Amniotic stem cell (primary cell): ENCODE measurements around the gene CCPG1.
"Not testable (repeated sequence)": the region's sequence is repeated elsewhere in the genome, so short reads cannot be mapped to it uniquely, and the experiment has no call there.

Experiments
- DNase-seq: peaks from one replicate; lab custom pipeline; 2025; lab: John Stamatoyannopoulos, UW

CCPG1 gene, protein sequence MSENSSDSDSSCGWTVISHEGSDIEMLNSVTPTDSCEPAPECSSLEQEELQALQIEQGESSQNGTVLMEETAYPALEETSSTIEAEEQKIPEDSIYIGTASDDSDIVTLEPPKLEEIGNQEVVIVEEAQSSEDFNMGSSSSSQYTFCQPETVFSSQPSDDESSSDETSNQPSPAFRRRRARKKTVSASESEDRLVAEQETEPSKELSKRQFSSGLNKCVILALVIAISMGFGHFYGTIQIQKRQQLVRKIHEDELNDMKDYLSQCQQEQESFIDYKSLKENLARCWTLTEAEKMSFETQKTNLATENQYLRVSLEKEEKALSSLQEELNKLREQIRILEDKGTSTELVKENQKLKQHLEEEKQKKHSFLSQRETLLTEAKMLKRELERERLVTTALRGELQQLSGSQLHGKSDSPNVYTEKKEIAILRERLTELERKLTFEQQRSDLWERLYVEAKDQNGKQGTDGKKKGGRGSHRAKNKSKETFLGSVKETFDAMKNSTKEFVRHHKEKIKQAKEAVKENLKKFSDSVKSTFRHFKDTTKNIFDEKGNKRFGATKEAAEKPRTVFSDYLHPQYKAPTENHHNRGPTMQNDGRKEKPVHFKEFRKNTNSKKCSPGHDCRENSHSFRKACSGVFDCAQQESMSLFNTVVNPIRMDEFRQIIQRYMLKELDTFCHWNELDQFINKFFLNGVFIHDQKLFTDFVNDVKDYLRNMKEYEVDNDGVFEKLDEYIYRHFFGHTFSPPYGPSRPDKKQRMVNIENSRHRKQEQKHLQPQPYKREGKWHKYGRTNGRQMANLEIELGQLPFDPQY

DNA sequence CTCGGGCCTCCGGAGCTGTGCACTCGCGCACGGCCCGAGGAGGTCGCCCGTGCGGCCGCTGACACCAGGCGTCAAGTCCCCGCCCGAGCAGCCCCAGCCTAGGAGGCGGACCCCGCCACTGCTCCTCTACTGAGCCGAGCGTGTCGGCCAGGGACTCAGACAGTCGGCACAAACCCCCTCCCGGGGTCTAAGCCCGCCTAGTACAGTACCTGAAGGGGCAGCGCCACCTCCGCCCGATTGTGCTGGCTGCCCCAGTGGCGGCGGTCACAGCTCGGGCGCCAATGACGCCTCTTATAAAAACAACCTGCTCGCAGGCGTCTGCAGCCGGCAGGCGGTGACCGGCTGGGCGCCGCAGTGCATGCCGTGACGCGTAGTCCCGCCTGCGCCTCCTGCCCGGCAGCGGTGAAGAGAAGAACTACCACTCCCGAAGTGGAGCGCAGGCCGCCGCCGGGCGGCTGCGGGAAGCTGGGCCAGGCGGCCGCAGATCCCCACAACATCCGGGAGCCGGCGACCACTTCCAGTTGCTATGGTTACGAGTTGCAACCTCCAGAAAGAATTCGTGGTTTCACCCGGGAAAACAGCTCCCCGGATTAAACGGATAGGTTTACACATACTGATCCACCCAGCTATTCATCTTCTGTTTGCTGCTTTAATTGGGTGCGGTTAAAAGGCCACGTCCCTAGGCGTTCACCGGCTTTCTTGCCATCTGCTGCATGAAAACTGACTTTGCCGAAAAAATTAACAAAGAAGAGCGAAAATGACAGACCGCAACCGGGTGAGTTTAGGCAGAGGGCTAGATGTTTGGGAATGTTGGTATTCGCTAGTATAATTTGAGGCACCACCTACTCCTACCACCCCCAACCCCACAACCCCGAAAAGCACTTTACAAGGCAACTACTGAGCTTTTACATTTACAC is at the start of gene CCPG1, which contains the start of gene PIERCE2:
Gene CCPG1 (minus strand): TSS at position 348 of the 917 bp plus-strand sequence. CDS start 18,935 bp downstream, outside the sequence.
Gene PIERCE2 (plus strand): TSS at position 484 of the 917 bp plus-strand sequence. CDS start 274 bp downstream, at position 758.
- DNase-seq = peak; percentile 85

GRCh38 chr15:55457401-55458022 is 49.4 kb upstream of the CCPG1 start:
- no peak for DNase-seq

DNA sequence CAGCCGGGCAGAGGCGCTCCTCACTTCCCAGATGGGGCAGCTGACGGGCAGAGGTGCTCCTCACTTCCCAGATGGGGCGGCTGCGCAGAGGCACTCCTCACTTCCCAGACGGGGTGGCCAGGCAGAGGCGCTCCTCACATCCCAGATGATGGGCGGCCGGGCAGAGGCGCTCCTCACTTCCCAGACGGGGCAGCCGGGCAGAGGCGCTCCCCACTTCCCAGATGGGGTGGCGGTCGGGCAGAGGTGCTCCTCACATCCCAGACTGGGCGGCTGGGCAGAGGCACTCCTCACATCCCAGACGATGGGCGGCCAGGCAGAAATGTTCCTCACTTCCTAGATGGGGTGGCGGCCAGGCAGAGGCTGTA is 38.9 kb upstream of the CCPG1 start:
- not testable (repeated sequence) for DNase-seq

DNA sequence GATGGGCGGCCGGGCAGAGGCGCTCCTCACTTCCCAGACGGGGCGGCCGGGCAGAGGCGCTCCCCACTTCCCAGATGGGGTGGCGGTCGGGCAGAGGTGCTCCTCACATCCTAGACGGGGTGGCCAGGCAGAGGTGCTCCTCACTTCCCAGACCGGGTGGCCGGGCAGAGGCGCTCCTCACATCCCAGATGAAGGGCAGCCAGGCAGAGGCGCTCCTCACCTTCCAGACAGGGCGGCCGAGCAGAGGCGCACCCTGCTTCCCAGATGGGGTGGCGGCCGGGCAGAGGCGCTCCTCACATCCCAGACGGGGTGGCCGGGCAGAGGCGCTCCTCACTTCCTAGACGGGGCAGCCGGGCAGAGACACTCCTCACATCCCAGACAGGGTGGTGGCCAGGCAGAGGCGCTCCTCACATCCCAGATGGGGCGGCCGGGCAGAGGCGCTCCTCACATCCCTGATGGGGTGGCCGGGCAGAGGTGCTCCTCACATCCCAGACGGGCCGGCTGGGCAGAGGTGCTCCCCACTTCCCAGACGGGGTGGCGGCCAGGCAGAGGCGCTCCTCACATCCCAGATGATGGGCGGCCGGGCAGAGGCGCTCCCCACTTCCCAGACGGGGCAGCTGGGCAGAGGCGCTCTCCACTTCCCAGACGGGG is 38.3 kb upstream of the CCPG1 start:
- not testable (repeated sequence) for DNase-seq

GRCh38 chr15:55445936-55446335 is 37.8 kb upstream of the CCPG1 start:
- DNase-seq = not testable (repeated sequence)

DNA sequence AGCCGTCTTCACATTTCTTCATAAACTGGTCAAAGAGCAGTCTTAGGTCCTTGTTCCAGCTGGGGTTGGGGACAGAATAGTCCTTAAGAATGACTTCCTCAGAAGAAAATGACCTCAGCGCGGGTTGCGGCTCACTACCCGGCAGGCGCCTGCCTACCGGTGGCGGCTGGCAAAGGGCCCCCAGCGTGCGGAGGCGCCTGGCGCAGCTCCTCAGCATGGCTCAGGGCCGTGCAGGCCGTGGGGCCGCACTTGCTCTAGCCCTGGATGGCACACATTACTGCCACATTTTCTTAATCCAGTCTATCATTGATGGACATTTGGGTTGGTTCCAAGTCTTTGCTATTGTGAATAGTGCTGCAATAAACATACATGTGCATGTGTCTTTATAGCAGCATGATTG is 35.0 kb upstream of the CCPG1 start:
- not testable (repeated sequence) for DNase-seq

DNA sequence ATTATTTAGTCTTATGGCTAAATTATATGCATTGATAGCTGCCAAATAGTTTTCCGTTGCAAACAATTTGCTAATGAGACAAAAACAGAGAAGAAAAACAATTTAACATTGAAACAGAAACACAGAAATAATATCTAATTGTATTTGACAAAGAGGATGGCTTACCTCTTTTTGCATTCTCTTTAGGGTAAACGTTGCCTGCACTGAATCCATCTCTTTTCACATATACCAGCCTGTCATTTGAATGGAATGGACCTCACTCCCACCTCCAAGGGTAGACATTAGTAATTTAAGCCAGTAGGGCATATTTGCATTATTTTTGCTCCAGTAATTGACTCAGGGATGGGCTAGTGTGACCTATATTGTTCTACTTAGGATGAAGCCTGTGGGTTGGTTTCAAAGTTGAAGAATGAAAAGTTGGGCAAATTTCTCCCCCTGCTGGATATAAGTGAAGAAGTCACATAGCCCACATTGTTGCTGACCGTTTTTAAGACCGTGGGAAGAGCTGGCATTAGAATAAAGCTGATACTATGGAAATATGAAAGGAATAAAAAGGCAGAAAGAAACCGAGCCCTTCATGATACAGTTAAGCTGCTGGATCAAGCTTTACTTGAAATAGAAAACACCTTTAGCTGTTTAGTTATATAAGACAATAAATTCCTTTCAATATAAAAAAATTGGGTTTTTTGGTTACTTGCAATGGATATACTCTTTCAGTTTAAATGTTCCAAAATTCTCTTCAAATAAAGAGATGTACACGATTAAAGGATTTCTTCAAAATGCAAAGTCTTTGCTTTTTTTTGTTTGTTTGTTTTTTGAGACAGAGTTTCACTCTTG is 27.0 kb upstream of the CCPG1 start:
- peak; percentile 70 for DNase-seq

- no peak for DNase-seq
These were observed 13.9 kb upstream of the CCPG1 start for GRCh38 chr15:55422089-55422488.

GRCh38 chr15:55420171-55420866 is 12.2 kb upstream of the CCPG1 start:
- DNase-seq = no peak

DNA sequence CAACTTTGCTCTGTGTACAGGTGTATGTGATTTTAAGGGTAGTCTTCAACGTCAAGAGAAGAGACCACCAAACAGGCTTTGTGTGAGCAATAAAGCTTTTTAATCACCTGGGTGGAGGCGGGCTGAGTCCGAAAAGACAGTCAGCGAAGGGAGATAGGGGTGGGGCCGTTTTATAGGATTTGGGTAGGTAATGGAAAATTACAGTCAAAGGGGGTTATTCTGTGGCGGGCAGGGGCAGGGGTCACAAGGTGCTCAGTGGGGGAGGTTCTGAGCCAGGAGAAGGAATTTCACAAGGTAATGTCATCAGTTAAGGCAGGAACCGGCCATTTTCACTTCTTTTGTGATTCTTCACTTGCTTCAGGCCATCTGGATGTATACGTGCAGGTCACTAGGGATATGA is 9.5 kb upstream of the CCPG1 start:
- not testable (repeated sequence) for DNase-seq

DNA sequence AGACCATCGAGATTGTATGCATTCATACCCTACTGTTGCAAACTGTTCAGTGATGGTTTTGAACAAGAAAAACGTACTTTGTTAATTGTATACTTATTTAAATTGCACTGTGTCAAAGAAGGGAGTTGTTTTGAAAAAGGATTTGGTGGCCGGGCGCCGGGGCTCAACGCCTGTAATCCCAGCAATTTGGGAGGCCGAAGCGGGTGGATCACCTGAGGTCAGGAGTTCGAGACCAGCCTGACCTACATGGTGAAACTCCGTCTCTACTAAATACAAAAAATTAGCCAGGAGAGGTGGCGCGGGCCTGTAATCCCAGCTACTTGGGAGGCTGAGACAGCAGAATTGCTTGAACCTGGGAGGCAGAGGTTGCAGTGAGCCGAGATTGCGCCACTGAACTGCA is 817 bp upstream of the CCPG1 start:
- not testable (repeated sequence) for DNase-seq

DNA sequence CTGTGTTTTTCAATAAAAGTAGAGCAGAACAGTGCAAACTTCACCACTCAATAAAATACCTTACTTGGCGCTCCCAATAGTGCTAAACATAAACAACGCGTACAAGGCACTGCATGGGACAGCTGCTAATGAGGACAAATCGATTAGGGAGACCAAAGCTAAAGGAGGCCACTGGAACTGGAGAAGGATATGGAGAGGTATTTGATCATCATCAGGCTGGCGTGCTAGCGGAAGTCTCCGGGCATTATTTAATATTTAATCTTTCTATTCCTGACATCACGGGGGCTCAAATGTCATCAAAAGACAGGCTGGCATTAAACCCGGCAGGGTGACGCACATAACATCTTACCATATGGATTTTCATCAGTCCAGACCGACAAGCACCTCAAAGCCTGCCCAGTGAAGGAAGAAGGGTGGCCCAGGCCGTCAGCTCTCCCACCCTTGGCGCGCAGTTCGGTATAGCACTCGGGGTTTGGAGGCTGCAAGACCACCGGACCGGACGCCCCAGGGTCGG is 604 bp downstream of the CCPG1 start:
- DNase-seq = peak; percentile 16

- no peak for DNase-seq
These were observed 4.6 kb downstream of the CCPG1 start for GRCh38 chr15:55403531-55403930.

- DNase-seq = no peak
These were observed 5.5 kb downstream of the CCPG1 start for GRCh38 chr15:55402707-55403106.

DNA sequence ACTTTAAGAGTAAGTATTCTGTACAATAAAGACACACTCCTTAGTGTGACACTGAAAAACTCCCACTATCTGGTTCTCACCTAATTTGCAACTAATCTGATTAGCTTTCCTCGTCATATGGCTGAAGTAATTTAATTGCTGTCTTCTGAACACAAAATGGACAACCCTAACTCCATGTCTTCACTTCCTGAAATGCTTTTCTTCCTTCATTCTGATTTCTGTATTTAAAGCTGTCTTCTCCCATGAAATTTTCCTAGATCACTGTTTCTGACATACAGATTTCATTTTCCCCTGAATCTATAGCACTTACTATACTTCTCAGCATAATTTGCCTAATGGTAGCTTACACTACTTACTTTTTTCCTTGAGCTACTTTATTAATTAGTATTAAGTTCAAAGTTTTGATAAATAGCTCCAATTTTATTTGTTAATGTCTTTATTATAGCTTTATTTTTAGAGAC is 6.3 kb downstream of the CCPG1 start:
- DNase-seq = no peak

DNA sequence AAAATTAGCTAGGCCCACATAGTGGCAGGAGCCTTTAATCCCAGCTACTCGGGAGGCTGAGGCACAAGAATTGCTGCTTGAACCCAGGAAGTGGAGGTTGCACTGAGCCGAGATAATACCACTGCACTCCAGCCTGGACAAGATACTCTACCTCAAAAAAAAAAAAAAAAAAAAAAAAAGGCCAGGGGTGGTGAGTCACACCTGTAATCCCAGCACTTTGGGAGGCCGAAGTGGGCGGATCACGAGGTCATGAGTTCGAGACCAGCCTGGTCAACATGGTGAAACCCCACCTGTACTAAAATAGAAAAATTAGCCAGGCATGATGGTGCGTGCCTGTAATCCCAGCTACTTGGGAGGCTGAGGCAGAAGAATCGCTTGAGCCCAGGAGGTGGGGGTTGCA is 8.1 kb downstream of the CCPG1 start:
- DNase-seq = not testable (repeated sequence)

DNA sequence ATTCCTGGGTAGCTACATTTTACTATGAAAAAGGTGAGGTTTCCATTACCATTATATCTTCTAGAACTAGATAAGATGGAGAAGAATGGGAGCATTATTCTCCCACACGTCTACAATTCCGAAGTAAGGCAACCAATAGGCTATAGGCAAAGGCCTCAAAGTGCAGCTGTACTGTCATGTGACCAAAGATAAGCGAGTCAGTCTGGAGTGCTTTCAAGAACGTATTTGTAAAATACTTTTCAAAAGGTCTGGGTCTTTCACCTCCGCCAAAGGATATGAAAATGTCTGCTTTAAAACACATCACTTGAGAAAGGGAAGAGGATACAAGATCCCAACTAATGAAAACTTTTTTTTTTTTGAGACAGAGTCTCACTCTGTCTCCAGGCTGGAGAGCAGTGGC is 9.9 kb downstream of the CCPG1 start:
- no peak for DNase-seq

- DNase-seq = no peak
These were observed 13.5 kb downstream of the CCPG1 start for GRCh38 chr15:55394694-55395093.

- DNase-seq = no peak
These were observed 18.9 kb downstream of the CCPG1 start for GRCh38 chr15:55389264-55389607.
